ENCODE measurements around the gene PPP2R5A. TPM values are rescaled to one million over a fixed set of nuclear protein-coding genes. Genes with fewer than 3 reads are reported as not detected.
"Not testable (repeated sequence)": the region's sequence is repeated elsewhere in the genome, so short reads cannot be mapped to it uniquely, and the experiment has no call there.

PPP2R5A gene
- total RNA-seq, 1 experiment from 2014 or later: 22.0 TPM

- H3K27ac Mint-ChIP-seq: peak overlapping the region in 2 of 3 experiments; percentile 27 to 44; a peak in 1 of 7 replicates
- Histone ChIP-seq H3K4ac (ENCODE audit: low read depth, low read length) (no peak overlapping the region), H3K23me2 (ENCODE audit: insufficient read length, low read depth, low read length, poor library complexity, severe bottlenecking) (peaks cover 14% of the 10 kb centered on the region), H3K79me2 (ENCODE audit: insufficient read depth, low read length) (peaks cover 11% of the 10 kb centered on the region; the same call in 1 of the 2 replicates), H3K4me1 (ENCODE audit: insufficient read depth, low read length) (no peaks in the 10 kb centered on the region; the same call in 1 of the 2 replicates), H4K5ac (ENCODE audit: insufficient read length, low read depth, low read length) (no peak overlapping the region), H3K14ac (ENCODE audit: insufficient read depth, low read length) (no peak overlapping the region), H3K4me2 (ENCODE audit: insufficient read depth, insufficient read length, low read length) (peak overlapping the region; percentile 81), H2AFZ (ENCODE audit: low read length) (no peak overlapping the region), H4K8ac (replicated peaks; ENCODE audit: insufficient read length, low read depth, low read length) (no peak overlapping the region), H2AK5ac (ENCODE audit: insufficient read length, low read length) (no peak overlapping the region), H4K20me1 (ENCODE audit: control insufficient read depth, insufficient read depth, insufficient read length) (no peaks in the 10 kb centered on the region), H3K9me3 (ENCODE audit: control insufficient read depth, low read depth, low read length) (no peaks in the 10 kb centered on the region), H3K9ac (ENCODE audit: extremely low read depth, insufficient read length, low read length) (no peak overlapping the region), H2BK12ac (ENCODE audit: insufficient read length, low read depth, low read length) (no peak overlapping the region), H3K27ac (ENCODE audit: insufficient read length, low read depth, low read length) (no peak overlapping the region), H2BK5ac (ENCODE audit: insufficient read length, low read length) (no peak overlapping the region), H3K79me1 (ENCODE audit: insufficient read depth, low read depth, low read length, poor library complexity, severe bottlenecking) (peaks cover 4% of the 10 kb centered on the region), H3T11ph (ENCODE audit: low read length) (no peak overlapping the region), H3K23ac (ENCODE audit: insufficient read length, low read depth, low read length) (no peak overlapping the region), H2BK120ac (ENCODE audit: low read depth, low read length, poor library complexity, severe bottlenecking) (no peak overlapping the region), H4K91ac (ENCODE audit: insufficient read length, low read depth, low read length) (no peak overlapping the region), H2BK20ac (ENCODE audit: low read depth, low read length, poor library complexity, severe bottlenecking) (no peak overlapping the region), H2BK15ac (ENCODE audit: low read depth, low read length) (no peak overlapping the region), H3K56ac (ENCODE audit: insufficient read length, low read depth, low read length) (no peak overlapping the region), H3K27me3 (ENCODE audit: insufficient read depth, low read length) (no peaks in the 10 kb centered on the region), H3K18ac (ENCODE audit: insufficient read length, low read depth, low read length) (no peak overlapping the region)
- H3K9me3 Mint-ChIP-seq: peaks cover 3% of the 10 kb centered on the region in 2 experiments; a peak in 2 of 5 replicates
- TF ChIP-seq CTCF (conservative IDR thresholded peaks at IDR 0.05): no peak
- WGBS (ENCODE audit: extremely low coverage, insufficient read length, low lambda C conversion rate): no CpG with 5 or more reads among the region's 3 CpGs
- no peak for DNase-seq
- H3K27me3 Mint-ChIP-seq (ENCODE audit: low read depth): no peaks in the 10 kb centered on the region
- peak overlapping the region; percentile 87 to 94 for H3K4me3 Mint-ChIP-seq
- H3K36me3 Mint-ChIP-seq (ENCODE audit: insufficient read depth in 1 of 3, low read depth in 3 of 3): no peaks in the 10 kb centered on the region; a peak in 1 of 7 replicates
- H3K4me1 Mint-ChIP-seq: peaks cover 46 to 49% of the 10 kb centered on the region in 2 experiments
Observed at GRCh38 chr1:212287261-212287895, 2.2 kb downstream of the PPP2R5A start.

- H3K27ac Mint-ChIP-seq; DNase-seq; H2BK12ac ChIP-seq (ENCODE audit: insufficient read length, low read depth, low read length); H3K9ac ChIP-seq (ENCODE audit: extremely low read depth, insufficient read length, low read length); H3K56ac ChIP-seq (ENCODE audit: insufficient read length, low read depth, low read length); H3K4me1 ChIP-seq (ENCODE audit: insufficient read depth, low read length); H4K20me1 ChIP-seq (ENCODE audit: control insufficient read depth, insufficient read depth, insufficient read length); H3K9me3 ChIP-seq (ENCODE audit: control insufficient read depth, low read depth, low read length); H3K79me1 ChIP-seq (ENCODE audit: insufficient read depth, low read depth, low read length, poor library complexity, severe bottlenecking); H3K18ac ChIP-seq (ENCODE audit: insufficient read length, low read depth, low read length); H2BK120ac ChIP-seq (ENCODE audit: low read depth, low read length, poor library complexity, severe bottlenecking); H4K5ac ChIP-seq (ENCODE audit: insufficient read length, low read depth, low read length); H3K9me3 Mint-ChIP-seq; H2BK5ac ChIP-seq (ENCODE audit: insufficient read length, low read length); H3K27me3 ChIP-seq (ENCODE audit: insufficient read depth, low read length); H3K4me2 ChIP-seq (ENCODE audit: insufficient read depth, insufficient read length, low read length); H2AFZ ChIP-seq (ENCODE audit: low read length); H3K36me3 Mint-ChIP-seq (ENCODE audit: insufficient read depth in 1 of 3, low read depth in 3 of 3); H2BK20ac ChIP-seq (ENCODE audit: low read depth, low read length, poor library complexity, severe bottlenecking); H4K8ac ChIP-seq (replicated peaks; ENCODE audit: insufficient read length, low read depth, low read length); H4K91ac ChIP-seq (ENCODE audit: insufficient read length, low read depth, low read length); H3K14ac ChIP-seq (ENCODE audit: insufficient read depth, low read length); H2BK15ac ChIP-seq (ENCODE audit: low read depth, low read length); H3K27me3 Mint-ChIP-seq (ENCODE audit: low read depth); H3K23ac ChIP-seq (ENCODE audit: insufficient read length, low read depth, low read length); H2AK5ac ChIP-seq (ENCODE audit: insufficient read length, low read length); H3T11ph ChIP-seq (ENCODE audit: low read length); H3K4ac ChIP-seq (ENCODE audit: low read depth, low read length); H3K27ac ChIP-seq (ENCODE audit: insufficient read length, low read depth, low read length): not testable (repeated sequence)
- no CpG with 5 or more reads among the region's 9 CpGs for WGBS (ENCODE audit: extremely low coverage, insufficient read length, low lambda C conversion rate)
- Mint-ChIP-seq H3K4me1 (peaks cover 51 to 54% of the 10 kb centered on the region in 2 experiments), H3K4me3 (peak overlapping the region; percentile 41 to 68; a peak in 4 of 5 replicates)
- H3K23me2 ChIP-seq (ENCODE audit: insufficient read length, low read depth, low read length, poor library complexity, severe bottlenecking): peaks cover 14% of the 10 kb centered on the region
- peaks cover 13% of the 10 kb centered on the region; the same call in 1 of the 2 replicates for H3K79me2 ChIP-seq (ENCODE audit: insufficient read depth, low read length)
Observed at GRCh38 chr1:212287995-212288394, 2.8 kb downstream of the PPP2R5A start.
